ENCODE results near the gene CHAT.

- no peak for TF ChIP-seq BHLHE40 (IDR thresholded peaks at IDR 0.05; ENCODE audit: low read length)
- no peak for TF ChIP-seq ELF4 (CRISPR knock-in tag; IDR thresholded peaks at IDR 0.05; ENCODE audit: borderline replicate concordance)
- TF ChIP-seq ZNF318 (CRISPR knock-in tag; IDR thresholded peaks at IDR 0.05): no peak
Observed at GRCh38 chr10:49667991-49668390, 54.2 kb downstream of the CHAT start.

Data from HepG2 (cell line).